HT-29 (cell line): Measurements from ENCODE around the gene NT5C3B. TPM values are rescaled to one million over a fixed set of nuclear protein-coding genes. Genes with fewer than 3 reads are reported as not detected.
"Not testable (repeated sequence)": the region's sequence is repeated elsewhere in the genome, so short reads cannot be mapped to it uniquely, and the experiment has no call there.

Experiments used
- DNase-seq: peaks from one replicate; pipeline ENCODE4 v3.0.0-alpha.2; 2015; ENCODE audit warnings: low spot score
- total RNA-seq: library from RNA; depleted of rRNA; stranded (reverse); fragments of >200 nt; shearing (Covaris generic); gene quantifications from 2 replicates; pipeline ENCODE4 v1.2.3, GENCODE V29; 2014; rRNA removed

Gene NT5C3B
- 35.8 and 39.0 TPM in 2 replicates for total RNA-seq

GRCh38 chr17:41835800-41836549 is at the start of gene NT5C3B:
Gene NT5C3B (minus strand): TSS chr17:41836232. CDS start chr17:41836193, 39 bp downstream.
- peak; percentile 25 for DNase-seq

GRCh38 chr17:41885733-41886132 is 49.7 kb upstream of the NT5C3B start:
- DNase-seq: no peak

GRCh38 chr17:41882756-41883155 is 46.7 kb upstream of the NT5C3B start:
- no peak for DNase-seq

GRCh38 chr17:41880130-41880529 is 44.1 kb upstream of the NT5C3B start:
- DNase-seq: no peak

GRCh38 chr17:41874293-41874670 is 38.2 kb upstream of the NT5C3B start:
- not testable (repeated sequence) for DNase-seq

- DNase-seq: no peak
These were observed 37.7 kb upstream of the NT5C3B start for GRCh38 chr17:41873559-41874292.

GRCh38 chr17:41871789-41872188 is 35.8 kb upstream of the NT5C3B start:
- DNase-seq: no peak

GRCh38 chr17:41870627-41871026 is 34.6 kb upstream of the NT5C3B start:
- DNase-seq: no peak

GRCh38 chr17:41870097-41870496 is 34.1 kb upstream of the NT5C3B start:
- DNase-seq: no peak

GRCh38 chr17:41869426-41869825 is 33.4 kb upstream of the NT5C3B start:
- no peak for DNase-seq

GRCh38 chr17:41868568-41868967 is 32.5 kb upstream of the NT5C3B start:
- no peak for DNase-seq

- DNase-seq: no peak
These were observed 29.5 kb upstream of the NT5C3B start for GRCh38 chr17:41865596-41865893.

GRCh38 chr17:41864836-41865595 is 29.0 kb upstream of the NT5C3B start, which contains the start of gene KLHL11:
Gene KLHL11 (minus strand): TSS chr17:41865423. CDS start chr17:41865370, 53 bp downstream.
- peak; percentile 88 for DNase-seq

GRCh38 chr17:41864498-41864835 is 28.4 kb upstream of the NT5C3B start:
- no peak for DNase-seq

- no peak for DNase-seq
These were observed 27.2 kb upstream of the NT5C3B start for GRCh38 chr17:41863074-41863848.

GRCh38 chr17:41860254-41860931 is 24.4 kb upstream of the NT5C3B start:
- DNase-seq: no peak

GRCh38 chr17:41851382-41851781 is 15.3 kb upstream of the NT5C3B start:
- DNase-seq: not testable (repeated sequence)

- no peak for DNase-seq
These were observed 13.4 kb upstream of the NT5C3B start for GRCh38 chr17:41849251-41849990.

GRCh38 chr17:41848788-41849187 is 12.8 kb upstream of the NT5C3B start:
- no peak for DNase-seq

GRCh38 chr17:41844971-41845370 is 8.9 kb upstream of the NT5C3B start:
- DNase-seq: no peak
